HUES64 (cell line): Measurements from ENCODE around the gene TNFSF18. TPM values are rescaled to one million over a fixed set of nuclear protein-coding genes. Genes with fewer than 3 reads are reported as not detected.
"Not testable (repeated sequence)": the region's sequence is repeated elsewhere in the genome, so short reads cannot be mapped to it uniquely, and the experiment has no call there.

Source experiments
- H3K27ac ChIP-seq: 2 replicates; pipeline ENCODE4 v1.7.0; 2013; ENCODE audit warnings: low read depth, low read length, inconsistent platforms
- H3K27me3 ChIP-seq: 2 replicates; pipeline ENCODE4 v1.6.1; 2013; ENCODE audit warnings: mild to moderate bottlenecking, low read length; ENCODE audit not compliant: insufficient read depth
- H3K36me3 ChIP-seq: 2 replicates; pipeline ENCODE4 v1.6.1; 2013; ENCODE audit warnings: mild to moderate bottlenecking, low read length; ENCODE audit not compliant: insufficient read depth
- H3K4me1 ChIP-seq: 2 replicates; pipeline ENCODE4 v1.6.1; 2013; ENCODE audit warnings: mild to moderate bottlenecking, low read length, moderate library complexity; ENCODE audit not compliant: insufficient read depth
- H3K4me3 ChIP-seq: 2 replicates; pipeline ENCODE4 v1.5.1; 2013; ENCODE audit warnings: mild to moderate bottlenecking, low read length, moderate library complexity
- H3K9ac ChIP-seq: 2 replicates; pipeline ENCODE4 v1.6.1; 2013; ENCODE audit warnings: mild to moderate bottlenecking, low read depth, low read length
- H3K9me3 ChIP-seq: 2 replicates; pipeline ENCODE4 v1.6.1; 2013; ENCODE audit warnings: low read depth, low read length; ENCODE audit not compliant: insufficient read depth
- WGBS: fragments of 150-250, 120-280 bp; methylation state at CpG from one replicate; pipeline ENCODE4 v1.1.7; 2013; ENCODE audit warnings: missing lambda C conversion rate; 5-methylcytosine and 5-hydroxymethylcytosine counted together
- polyA plus RNA-seq, 2 experiments: library from polyadenylated mRNA; stranded (reverse); fragments of 50-300 nt; gene quantifications; one replicate each; pipeline ENCODE4 v1.2.3, GENCODE V29; 2013

Gene TNFSF18
- not detected for polyA plus RNA-seq (2013, experiment 1 of 2)
- not detected for polyA plus RNA-seq (2013, experiment 2 of 2)

GRCh38 chr1:173050865-173051264 is at the start of gene TNFSF18:
TSS of gene TNFSF18 (minus strand) at chr1:173050941. CDS start at chr1:173050896, 45 bp downstream.
- Histone ChIP-seq H3K36me3 (no peaks in the 10 kb centered on the region), H3K4me1 (no peaks in the 10 kb centered on the region), H3K27ac (no peak within 1 kb of the TSS), H3K27me3 (no peaks in the 10 kb centered on the region), H3K9me3 (no peaks in the 10 kb centered on the region), H3K4me3 (no peak within 1 kb of the TSS), H3K9ac (no peak within 1 kb of the TSS)
- no CpG with 5 or more reads among the region's 4 CpGs for WGBS

- Histone ChIP-seq H3K36me3 (no peaks in the 10 kb centered on the region), H3K27me3 (no peaks in the 10 kb centered on the region), H3K27ac (no peak overlapping the region), H3K9me3 (peaks cover 8% of the 10 kb centered on the region; the same call in 1 of the 2 replicates), H3K4me3 (no peak overlapping the region), H3K9ac (no peak overlapping the region), H3K4me1 (no peaks in the 10 kb centered on the region)
- WGBS: 98% methylated on average over 2 of the region's 2 CpGs
Measured at GRCh38 chr1:173099166-173099565, 48.4 kb upstream of the TNFSF18 start.

GRCh38 chr1:173098117-173098516 is 47.4 kb upstream of the TNFSF18 start:
- Histone ChIP-seq H3K27ac (no peak overlapping the region), H3K9me3 (peaks cover 2% of the 10 kb centered on the region; the same call in 1 of the 2 replicates), H3K4me1 (no peaks in the 10 kb centered on the region), H3K36me3 (no peaks in the 10 kb centered on the region), H3K27me3 (no peaks in the 10 kb centered on the region), H3K9ac (no peak overlapping the region), H3K4me3 (no peak overlapping the region)

- Histone ChIP-seq H3K9ac (no peak overlapping the region), H3K27me3 (no peaks in the 10 kb centered on the region), H3K4me1 (no peaks in the 10 kb centered on the region), H3K4me3 (no peak overlapping the region), H3K36me3 (no peaks in the 10 kb centered on the region), H3K27ac (no peak overlapping the region), H3K9me3 (no peaks in the 10 kb centered on the region)
- 89% methylated on average over 1 of the region's 1 CpG for WGBS
Measured at GRCh38 chr1:173097001-173097400, 46.3 kb upstream of the TNFSF18 start.

GRCh38 chr1:173095632-173096031 is 44.9 kb upstream of the TNFSF18 start:
- Histone ChIP-seq H3K27ac (no peak overlapping the region), H3K9me3 (no peaks in the 10 kb centered on the region), H3K27me3 (no peaks in the 10 kb centered on the region), H3K4me3 (no peak overlapping the region), H3K4me1 (no peaks in the 10 kb centered on the region), H3K36me3 (no peaks in the 10 kb centered on the region), H3K9ac (no peak overlapping the region)
- WGBS: 96% methylated on average over 6 of the region's 6 CpGs

- Histone ChIP-seq H3K9me3 (no peaks in the 10 kb centered on the region), H3K27me3 (no peaks in the 10 kb centered on the region), H3K36me3 (no peaks in the 10 kb centered on the region), H3K9ac (no peak overlapping the region), H3K27ac (no peak overlapping the region), H3K4me1 (no peaks in the 10 kb centered on the region), H3K4me3 (no peak overlapping the region)
- WGBS: 85% methylated on average over 4 of the region's 4 CpGs
Measured at GRCh38 chr1:173094541-173094940, 43.8 kb upstream of the TNFSF18 start.

GRCh38 chr1:173093691-173094445 is 43.1 kb upstream of the TNFSF18 start:
- no peak overlapping the region for H3K27ac ChIP-seq
- H3K4me3 ChIP-seq: no peak overlapping the region
- H3K27me3 ChIP-seq: no peaks in the 10 kb centered on the region
- H3K4me1 ChIP-seq: no peaks in the 10 kb centered on the region
- H3K9ac ChIP-seq: no peak overlapping the region
- no peaks in the 10 kb centered on the region for H3K36me3 ChIP-seq
- no peaks in the 10 kb centered on the region for H3K9me3 ChIP-seq

GRCh38 chr1:173084292-173084691 is 33.6 kb upstream of the TNFSF18 start:
- no peaks in the 10 kb centered on the region for H3K9me3 ChIP-seq
- H3K9ac ChIP-seq: no peak overlapping the region
- no peaks in the 10 kb centered on the region for H3K36me3 ChIP-seq
- H3K4me1 ChIP-seq: no peaks in the 10 kb centered on the region
- no peak overlapping the region for H3K27ac ChIP-seq
- H3K4me3 ChIP-seq: no peak overlapping the region
- no peaks in the 10 kb centered on the region for H3K27me3 ChIP-seq
- 95% methylated on average over 6 of the region's 6 CpGs for WGBS

- Histone ChIP-seq H3K9ac (no peak overlapping the region), H3K4me1 (no peaks in the 10 kb centered on the region), H3K36me3 (no peaks in the 10 kb centered on the region), H3K27ac (no peak overlapping the region), H3K27me3 (no peaks in the 10 kb centered on the region), H3K4me3 (no peak overlapping the region), H3K9me3 (no peaks in the 10 kb centered on the region)
- 100% methylated on average over 1 of the region's 1 CpG for WGBS
Measured at GRCh38 chr1:173082913-173083312, 32.2 kb upstream of the TNFSF18 start.

GRCh38 chr1:173074217-173074616 is 23.5 kb upstream of the TNFSF18 start:
- not testable (repeated sequence) for H3K4me1 ChIP-seq, H3K27ac ChIP-seq, H3K27me3 ChIP-seq, H3K9ac ChIP-seq, H3K4me3 ChIP-seq, H3K36me3 ChIP-seq
- peaks cover 10% of the 10 kb centered on the region for H3K9me3 ChIP-seq
- WGBS: 97% methylated on average over 6 of the region's 6 CpGs

GRCh38 chr1:173064011-173064410 is 13.3 kb upstream of the TNFSF18 start:
- H3K4me1 ChIP-seq: no peaks in the 10 kb centered on the region
- no peaks in the 10 kb centered on the region for H3K36me3 ChIP-seq
- no peak overlapping the region for H3K9ac ChIP-seq
- H3K9me3 ChIP-seq: no peaks in the 10 kb centered on the region
- no peak overlapping the region for H3K27ac ChIP-seq
- 88% methylated on average over 3 of the region's 3 CpGs for WGBS
- no peaks in the 10 kb centered on the region for H3K27me3 ChIP-seq
- H3K4me3 ChIP-seq: no peak overlapping the region

- no peak overlapping the region for H3K9ac ChIP-seq
- no peak overlapping the region for H3K4me3 ChIP-seq
- no peaks in the 10 kb centered on the region for H3K27me3 ChIP-seq
- H3K36me3 ChIP-seq: no peaks in the 10 kb centered on the region
- no peaks in the 10 kb centered on the region for H3K4me1 ChIP-seq
- no peak overlapping the region for H3K27ac ChIP-seq
- WGBS: 78% methylated on average over 1 of the region's 1 CpG
- H3K9me3 ChIP-seq: no peaks in the 10 kb centered on the region
Measured at GRCh38 chr1:173063171-173063570, 12.4 kb upstream of the TNFSF18 start.
